Stimulated activated CD4-positive, alpha-beta T cell treated with anti-CD3 and anti-CD28 coated beads, Interleukin-15, amount 100 ng/mL, for 48 hours (primary cell): ENCODE results near the gene MOB2.

Experiments
- DNase-seq, 2 donors: peaks; one replicate each; pipeline ENCODE4 v3.0.0-alpha.2; 2020; ENCODE audit warnings: low read depth in 2 of 2

MOB2 gene

GRCh38 chr11:1471736-1472135 lies 14.8 kb downstream of the MOB2 start:
- no peak for DNase-seq

DNA sequence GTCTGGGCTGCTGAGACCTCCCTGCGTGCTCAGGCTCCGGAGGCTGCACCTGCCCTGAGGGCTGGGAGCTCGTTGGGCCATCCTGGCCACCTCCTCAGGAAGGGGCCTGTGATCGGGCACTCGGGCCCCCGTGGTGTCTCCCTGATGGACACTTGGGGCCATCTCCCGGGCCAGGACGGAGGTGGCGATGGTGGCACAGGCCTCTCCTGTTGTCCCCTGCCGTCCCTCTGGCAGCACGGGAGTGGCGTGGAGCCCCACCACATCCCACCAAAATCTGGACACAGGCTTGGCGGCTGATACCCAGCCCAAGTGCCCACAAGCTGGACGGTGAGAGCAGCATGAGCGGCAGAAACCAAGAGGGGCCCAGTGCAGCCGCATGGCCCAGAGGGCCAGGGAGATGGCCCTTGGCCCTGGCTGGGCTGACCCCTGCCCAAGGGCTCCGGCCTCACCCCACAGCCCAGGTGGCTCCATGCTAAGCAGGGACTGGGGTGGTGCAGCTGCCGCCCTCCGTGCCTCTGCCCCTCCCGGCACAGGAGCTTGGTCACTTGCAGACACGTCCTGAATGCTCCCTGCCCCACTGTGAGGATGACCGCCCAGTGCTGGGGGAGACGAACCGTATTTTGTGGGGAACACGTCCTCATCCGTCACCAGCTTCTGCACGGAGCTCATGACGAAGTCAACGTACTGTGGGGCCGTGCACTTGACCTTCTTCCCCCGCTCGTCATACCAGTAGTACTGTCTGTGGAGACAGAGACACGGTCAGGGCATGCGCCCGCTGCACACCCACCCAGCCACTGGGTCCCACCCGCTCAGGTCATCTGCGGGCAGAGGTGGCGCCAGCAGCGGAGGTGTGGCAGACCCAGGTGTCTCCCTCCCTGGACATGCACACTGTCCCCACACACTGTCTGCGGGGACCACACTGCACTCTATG lies 15.6 kb downstream of the MOB2 start:
- DNase-seq: no peak

- DNase-seq: no peak
These were observed 16.5 kb downstream of the MOB2 start for GRCh38 chr11:1469911-1470680.

GRCh38 chr11:1469287-1469910 lies 17.2 kb downstream of the MOB2 start:
- no peak for DNase-seq

GRCh38 chr11:1468473-1469066 lies 18.0 kb downstream of the MOB2 start:
- DNase-seq: no peak

DNA sequence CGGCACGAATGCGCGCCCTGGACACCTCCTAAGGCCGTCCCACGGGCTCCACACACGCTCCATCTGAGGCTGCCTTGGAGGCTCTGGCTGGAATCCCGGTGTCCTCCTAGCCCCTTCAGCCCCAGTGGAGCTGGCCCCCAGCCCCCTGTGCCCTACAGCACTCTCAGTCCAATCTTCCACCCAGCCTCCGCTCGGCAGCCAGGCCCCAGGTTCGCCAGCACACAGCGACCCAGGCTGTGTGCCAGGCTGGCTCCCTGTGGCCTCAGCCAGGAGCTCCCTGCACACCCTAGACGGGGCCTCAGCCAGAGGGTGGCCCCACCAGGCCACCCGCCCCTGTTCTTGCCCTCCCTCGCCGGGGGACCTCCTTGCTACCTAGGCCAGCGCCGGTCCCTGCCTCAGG lies 18.6 kb downstream of the MOB2 start:
- DNase-seq: no peak

GRCh38 chr11:1467270-1467669 lies 19.3 kb downstream of the MOB2 start:
- no peak for DNase-seq

DNA sequence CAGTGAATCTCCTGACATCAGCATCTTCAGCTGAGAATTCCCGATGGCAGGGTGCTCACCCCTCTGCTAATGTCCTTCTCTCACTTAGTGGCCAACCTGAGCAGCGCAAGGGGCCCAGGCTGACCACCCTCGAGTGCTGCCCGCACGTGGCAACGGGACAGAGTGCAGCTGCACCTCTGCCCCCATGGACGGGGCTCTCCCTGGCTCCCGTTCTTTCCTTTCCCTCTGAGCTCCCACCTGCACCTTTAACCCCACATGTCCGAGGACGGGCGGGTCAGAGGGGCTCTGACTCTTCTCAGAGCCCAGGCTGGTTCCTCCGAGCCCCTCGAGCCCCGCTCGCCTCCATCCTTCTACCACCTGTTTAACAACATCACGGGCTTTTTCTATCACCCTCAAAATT lies 19.8 kb downstream of the MOB2 start:
- DNase-seq: no peak

DNA sequence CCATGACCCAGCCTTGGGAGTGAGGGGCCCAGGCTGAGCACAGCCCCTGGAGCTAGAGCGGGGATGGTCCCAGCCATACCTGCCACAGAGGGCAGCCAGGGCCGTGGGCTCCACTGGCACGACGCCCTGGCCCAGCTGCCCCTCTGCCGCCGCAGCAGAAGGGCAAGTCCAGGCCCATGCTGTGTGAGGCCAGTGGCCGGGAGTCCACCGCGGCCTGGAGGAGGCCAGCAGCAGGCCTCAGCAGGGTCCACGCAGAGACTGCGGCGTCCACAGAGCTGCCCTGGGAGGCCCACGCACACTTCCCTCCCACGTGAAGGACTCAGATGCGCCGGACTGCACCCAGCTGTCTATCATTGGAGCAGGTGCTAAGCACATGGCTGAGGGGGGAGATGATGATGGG lies 23.5 kb downstream of the MOB2 start:
- no peak for DNase-seq

DNA sequence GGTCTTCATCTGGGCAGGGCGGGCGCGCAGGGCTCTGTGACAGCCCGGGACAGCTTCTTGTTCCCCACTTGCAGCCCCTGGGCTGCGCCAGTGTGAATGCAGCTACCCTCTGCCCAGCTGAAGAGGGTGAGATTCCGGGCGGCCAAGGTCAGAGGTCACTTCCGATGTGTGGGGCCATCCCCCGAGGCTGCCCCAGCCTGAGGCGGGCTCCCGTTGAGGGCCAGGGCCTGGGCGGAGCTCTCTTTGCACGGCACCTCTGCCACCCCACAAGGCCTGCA lies 23.9 kb downstream of the MOB2 start:
- DNase-seq: no peak

GRCh38 chr11:1461826-1462697 lies 24.5 kb downstream of the MOB2 start:
- DNase-seq: no peak

- DNase-seq: no peak
These were observed 25.4 kb downstream of the MOB2 start for GRCh38 chr11:1460986-1461825.

GRCh38 chr11:1460396-1460985 lies 26.1 kb downstream of the MOB2 start:
- no peak for DNase-seq

GRCh38 chr11:1459764-1460395 lies 26.7 kb downstream of the MOB2 start:
- DNase-seq: no peak

DNA sequence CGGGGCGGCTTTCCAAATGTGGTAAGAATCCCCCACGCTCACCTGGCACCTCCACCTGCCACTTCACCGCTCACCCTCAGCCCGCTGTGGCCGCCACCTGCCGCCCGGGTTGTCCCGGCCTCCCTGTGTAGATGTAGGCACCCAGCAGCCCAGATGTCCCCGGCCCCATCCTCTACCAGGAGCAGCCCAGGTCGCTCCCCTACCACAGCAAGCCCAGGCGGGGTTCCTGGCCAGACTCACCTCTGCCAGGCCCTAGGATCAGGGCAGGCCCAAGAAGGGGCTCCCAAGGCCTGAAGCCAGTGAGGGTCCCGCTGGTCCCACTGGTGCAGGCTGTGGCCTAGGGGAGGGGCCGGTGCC lies 27.4 kb downstream of the MOB2 start:
- DNase-seq: no peak

- DNase-seq: no peak
These were observed 28.0 kb downstream of the MOB2 start for GRCh38 chr11:1458340-1459218.

DNA sequence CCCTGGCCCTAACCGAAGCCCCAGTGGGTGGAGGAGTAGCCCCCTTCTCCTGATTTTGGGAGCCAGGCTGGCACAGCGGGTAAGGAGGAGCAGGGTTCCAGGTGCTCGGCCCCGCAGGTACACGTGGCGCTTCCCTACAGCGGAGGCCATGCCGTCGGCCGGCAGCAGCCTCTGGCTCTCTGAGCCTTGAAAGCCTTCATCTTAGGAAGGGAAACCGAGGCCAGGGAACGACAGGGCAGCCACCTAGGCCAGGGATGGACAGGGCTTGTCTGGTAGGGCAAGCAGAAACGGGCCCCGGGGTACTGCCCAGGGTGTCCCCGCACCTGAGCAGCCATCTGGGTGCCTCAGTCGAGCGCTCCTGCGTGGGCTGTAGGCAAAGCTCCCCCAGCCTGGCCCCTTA lies 28.7 kb downstream of the MOB2 start:
- DNase-seq: no peak

GRCh38 chr11:1457326-1457680 lies 29.3 kb downstream of the MOB2 start:
- DNase-seq: no peak
